ENCODE results near the gene OR10A5. TPM values are rescaled to one million over a fixed set of nuclear protein-coding genes. Genes with fewer than 3 reads are reported as not detected.

The OR10A5 gene
- total RNA-seq, 1 experiment from 2014 or later: not detected

DNA sequence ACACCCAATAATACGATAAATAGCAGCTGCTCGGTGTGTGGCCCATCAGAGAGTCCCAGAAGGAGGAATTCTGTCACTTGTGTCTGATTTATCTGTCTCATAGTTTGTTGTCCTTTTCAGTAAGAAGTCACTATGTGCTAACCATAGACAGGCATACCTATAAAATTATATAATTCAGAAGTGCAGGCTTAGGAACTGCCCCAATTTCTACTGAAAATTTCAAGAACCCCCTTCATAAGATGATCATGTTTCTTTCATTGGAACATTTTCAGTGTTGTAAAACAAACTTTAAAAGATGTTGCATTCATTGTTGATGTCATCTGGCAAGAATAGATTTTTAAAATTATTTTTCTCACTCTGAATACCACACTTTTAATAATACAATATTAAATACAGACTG lies 46.9 kb downstream of the OR10A5 start, which contains the start of gene OR2D2:
Gene OR2D2 (minus strand): TSS at position 101 of the 400 bp plus-strand sequence. CDS start 0 bp downstream, at position 101.
- DNase-seq (ENCODE audit: low read depth in 1 of 2, low spot score in 2 of 2): no peak
- Histone ChIP-seq H3K36me3 (no peaks in the 10 kb centered on the region), H3K9me3 (replicated peaks) (no peaks in the 10 kb centered on the region), H3K27ac (no peak within 1 kb of the TSS), H3K27me3 (replicated peaks) (no peaks in the 10 kb centered on the region), H3K4me3 (no peak within 1 kb of the TSS), H3K4me1 (replicated peaks) (no peaks in the 10 kb centered on the region)

DNA sequence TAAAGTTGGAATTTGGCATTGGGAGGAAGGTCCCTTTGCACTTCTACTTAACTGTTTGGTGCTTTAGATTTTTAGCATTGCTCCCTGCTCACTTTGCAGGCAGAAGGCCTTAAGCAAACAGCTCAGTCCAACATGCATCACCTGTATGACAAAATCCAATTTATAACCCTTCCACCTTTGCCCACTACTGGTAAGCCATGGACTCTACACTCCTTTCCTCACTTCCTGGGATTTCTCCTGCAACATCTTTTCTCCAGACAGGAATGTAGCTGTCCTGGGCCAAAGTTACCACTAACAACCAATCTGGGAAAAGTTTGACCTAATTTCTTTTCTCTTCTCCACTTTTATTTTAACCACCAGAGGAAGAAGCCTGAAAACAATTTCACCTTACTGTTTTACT lies 48.6 kb downstream of the OR10A5 start:
- Histone ChIP-seq H3K36me3 (no peaks in the 10 kb centered on the region), H3K9me3 (replicated peaks) (no peaks in the 10 kb centered on the region), H3K4me3 (no peak overlapping the region), H3K4me1 (replicated peaks) (no peaks in the 10 kb centered on the region), H3K27ac (no peak overlapping the region), H3K27me3 (replicated peaks) (no peaks in the 10 kb centered on the region)
- no peak for DNase-seq (ENCODE audit: low read depth in 1 of 2, low spot score in 2 of 2)

DNA sequence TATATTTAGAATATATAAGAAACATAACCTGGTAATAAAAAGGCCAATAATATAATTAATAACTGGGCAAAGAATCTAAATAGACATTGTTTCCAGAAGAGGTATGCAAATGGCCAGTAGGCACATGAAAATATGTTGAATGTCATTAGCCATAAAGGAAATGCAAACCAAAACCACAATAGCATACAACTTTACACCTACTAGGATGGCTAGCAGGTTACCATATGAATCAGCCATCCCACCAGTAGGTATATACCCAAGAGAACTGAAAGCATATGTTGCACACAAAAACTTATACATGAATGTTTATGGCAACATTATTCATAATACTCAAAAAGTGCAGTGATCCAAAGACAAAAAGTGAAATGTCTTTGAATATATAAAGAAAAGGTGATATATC lies 49.5 kb downstream of the OR10A5 start:
- DNase-seq (ENCODE audit: low read depth in 1 of 2, low spot score in 2 of 2): no peak
- H3K36me3 ChIP-seq: no peaks in the 10 kb centered on the region
- no peak overlapping the region for H3K4me3 ChIP-seq
- H3K9me3 ChIP-seq (replicated peaks): no peaks in the 10 kb centered on the region
- no peaks in the 10 kb centered on the region for H3K27me3 ChIP-seq (replicated peaks)
- no peaks in the 10 kb centered on the region for H3K4me1 ChIP-seq (replicated peaks)
- H3K27ac ChIP-seq: no peak overlapping the region

Other genes starting within 250 kb of the OR10A5 start
- 10.2 and 12.0 TPM in 2 replicates for gene RRP8, start 242.1 kb upstream of the OR10A5 start, total RNA-seq (2014; rRNA removed; shearing (Covaris generic))
- gene ILK, start 241.9 kb upstream of the OR10A5 start, total RNA-seq (2014; rRNA removed; shearing (Covaris generic)): 160 and 180 TPM in 2 replicates
- 25.2 and 35.2 TPM in 2 replicates for gene TAF10, start 233.5 kb upstream of the OR10A5 start, total RNA-seq (2014; rRNA removed; shearing (Covaris generic))
- 5.9 and 6.8 TPM in 2 replicates for gene TPP1, start 226.3 kb upstream of the OR10A5 start, total RNA-seq (2014; rRNA removed; shearing (Covaris generic))
- 7.8 and 12.0 TPM in 2 replicates for gene DCHS1, start 189.9 kb upstream of the OR10A5 start, total RNA-seq (2014; rRNA removed; shearing (Covaris generic))
- gene MRPL17, start 162.3 kb upstream of the OR10A5 start, total RNA-seq (2014; rRNA removed; shearing (Covaris generic)): 38.7 and 79.8 TPM in 2 replicates
- not detected in 2 replicates for gene OR2AG2, start 73.7 kb upstream of the OR10A5 start, total RNA-seq (2014; rRNA removed; shearing (Covaris generic))
- not detected in 2 replicates for gene OR2AG1, start 62.7 kb upstream of the OR10A5 start, total RNA-seq (2014; rRNA removed; shearing (Covaris generic))
- gene OR6A2, start 46.0 kb upstream of the OR10A5 start, total RNA-seq (2014; rRNA removed; shearing (Covaris generic)): not detected in 2 replicates
- not detected in 2 replicates for gene OR10A2, start 17.4 kb downstream of the OR10A5 start, total RNA-seq (2014; rRNA removed; shearing (Covaris generic))
- not detected in 2 replicates for gene OR10A4, start 30.9 kb downstream of the OR10A5 start, total RNA-seq (2014; rRNA removed; shearing (Covaris generic))
- not detected in 2 replicates for gene OR2D2, start 46.8 kb downstream of the OR10A5 start, total RNA-seq (2014; rRNA removed; shearing (Covaris generic))
- gene OR2D3, start 75.3 kb downstream of the OR10A5 start, total RNA-seq (2014; rRNA removed; shearing (Covaris generic)): not detected in 2 replicates
- not detected in 2 replicates for gene ZNF215, start 80.7 kb downstream of the OR10A5 start, total RNA-seq (2014; rRNA removed; shearing (Covaris generic))
- not detected in 2 replicates for gene ZNF214, start 174.7 kb downstream of the OR10A5 start, total RNA-seq (2014; rRNA removed; shearing (Covaris generic))
- gene NLRP14, start 174.8 kb downstream of the OR10A5 start, total RNA-seq (2014; rRNA removed; shearing (Covaris generic)): not detected in 2 replicates
- not detected in 2 replicates for gene RBMXL2, start 243.3 kb downstream of the OR10A5 start, total RNA-seq (2014; rRNA removed; shearing (Covaris generic))

Measured in SJSA1 (cell line).